GM23248 (cell line): ENCODE measurements around the gene MLN.

Source experiments
- EZH2 ChIP-seq: fragments of 200-600 bp; sonication (generic); IDR thresholded peaks from 2 replicates; pipeline ENCODE4 v1.6.1; 2018; ENCODE audit warnings: antibody characterized with exemption, mild to moderate bottlenecking; ENCODE audit not compliant: insufficient read depth, poor library complexity, severe bottlenecking
- EZH2phosphoT487 ChIP-seq: fragments of 200-600 bp; sonication (generic); IDR thresholded peaks from 2 replicates; pipeline ENCODE4 v1.6.1; 2018; ENCODE audit warnings: antibody characterized with exemption, moderate library complexity, mild to moderate bottlenecking, low read depth; ENCODE audit not compliant: insufficient read depth

GRCh38 chr6:33776764-33777163 is 27.0 kb downstream of the MLN start:
- TF ChIP-seq EZH2phosphoT487: no peak
- TF ChIP-seq EZH2: no peak
